NOMO-1 (cell line): ENCODE measurements around the gene CDC45.
A peak's percentile ranks its signal among the peaks of the same experiment; 100 is the strongest.
"Not testable (repeated sequence)": the region's sequence is repeated elsewhere in the genome, so short reads cannot be mapped to it uniquely, and the experiment has no call there.

ENCODE experiments used
- DNase-seq, 2 experiments: peaks; one replicate each; lab custom pipeline; 2025; ENCODE audit not compliant: unreplicated experiment in 2 of 2; lab: John Stamatoyannopoulos, UW

The CDC45 gene, protein sequence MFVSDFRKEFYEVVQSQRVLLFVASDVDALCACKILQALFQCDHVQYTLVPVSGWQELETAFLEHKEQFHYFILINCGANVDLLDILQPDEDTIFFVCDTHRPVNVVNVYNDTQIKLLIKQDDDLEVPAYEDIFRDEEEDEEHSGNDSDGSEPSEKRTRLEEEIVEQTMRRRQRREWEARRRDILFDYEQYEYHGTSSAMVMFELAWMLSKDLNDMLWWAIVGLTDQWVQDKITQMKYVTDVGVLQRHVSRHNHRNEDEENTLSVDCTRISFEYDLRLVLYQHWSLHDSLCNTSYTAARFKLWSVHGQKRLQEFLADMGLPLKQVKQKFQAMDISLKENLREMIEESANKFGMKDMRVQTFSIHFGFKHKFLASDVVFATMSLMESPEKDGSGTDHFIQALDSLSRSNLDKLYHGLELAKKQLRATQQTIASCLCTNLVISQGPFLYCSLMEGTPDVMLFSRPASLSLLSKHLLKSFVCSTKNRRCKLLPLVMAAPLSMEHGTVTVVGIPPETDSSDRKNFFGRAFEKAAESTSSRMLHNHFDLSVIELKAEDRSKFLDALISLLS

DNA sequence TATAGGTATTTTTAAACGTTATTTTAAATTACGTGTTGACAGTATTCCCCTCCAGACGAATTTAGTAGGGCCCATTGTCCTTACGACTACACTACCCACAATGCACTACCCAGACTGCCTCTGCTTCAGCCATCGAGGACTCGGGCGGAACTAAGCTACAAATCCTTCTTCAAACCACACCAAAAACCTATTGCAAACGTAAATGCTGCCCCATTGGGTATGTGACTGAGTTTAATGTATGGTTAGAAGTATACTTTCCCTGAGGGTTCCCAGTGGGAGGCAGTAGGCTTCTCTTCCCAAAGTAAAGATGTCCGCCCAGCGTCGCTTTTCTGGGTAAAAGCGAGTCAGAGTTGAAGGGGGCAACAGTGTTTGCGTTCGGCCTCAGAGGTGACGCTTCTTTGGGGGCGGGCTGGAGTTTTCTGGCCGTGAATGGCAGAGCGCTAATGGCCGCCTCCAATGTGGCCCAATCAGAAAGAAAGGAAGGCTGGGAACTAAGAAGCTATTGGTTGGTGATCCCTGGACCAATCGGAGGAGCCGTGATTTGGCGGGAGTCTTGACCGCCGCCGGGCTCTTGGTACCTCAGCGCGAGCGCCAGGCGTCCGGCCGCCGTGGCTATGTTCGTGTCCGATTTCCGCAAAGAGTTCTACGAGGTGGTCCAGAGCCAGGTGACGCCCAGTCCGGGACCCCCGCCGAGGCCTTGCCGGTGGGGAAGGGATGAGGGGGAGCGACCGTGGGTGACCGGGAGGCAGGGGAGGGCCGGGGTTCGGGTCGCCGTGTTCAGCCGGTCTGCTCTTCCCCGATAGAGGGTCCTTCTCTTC, at the start of gene CDC45:
Gene CDC45 (plus strand): TSS at position 566 of the 818 bp plus-strand sequence. CDS start 49 bp downstream, at position 615.
- peak; percentile 99 to 100 for DNase-seq

DNA sequence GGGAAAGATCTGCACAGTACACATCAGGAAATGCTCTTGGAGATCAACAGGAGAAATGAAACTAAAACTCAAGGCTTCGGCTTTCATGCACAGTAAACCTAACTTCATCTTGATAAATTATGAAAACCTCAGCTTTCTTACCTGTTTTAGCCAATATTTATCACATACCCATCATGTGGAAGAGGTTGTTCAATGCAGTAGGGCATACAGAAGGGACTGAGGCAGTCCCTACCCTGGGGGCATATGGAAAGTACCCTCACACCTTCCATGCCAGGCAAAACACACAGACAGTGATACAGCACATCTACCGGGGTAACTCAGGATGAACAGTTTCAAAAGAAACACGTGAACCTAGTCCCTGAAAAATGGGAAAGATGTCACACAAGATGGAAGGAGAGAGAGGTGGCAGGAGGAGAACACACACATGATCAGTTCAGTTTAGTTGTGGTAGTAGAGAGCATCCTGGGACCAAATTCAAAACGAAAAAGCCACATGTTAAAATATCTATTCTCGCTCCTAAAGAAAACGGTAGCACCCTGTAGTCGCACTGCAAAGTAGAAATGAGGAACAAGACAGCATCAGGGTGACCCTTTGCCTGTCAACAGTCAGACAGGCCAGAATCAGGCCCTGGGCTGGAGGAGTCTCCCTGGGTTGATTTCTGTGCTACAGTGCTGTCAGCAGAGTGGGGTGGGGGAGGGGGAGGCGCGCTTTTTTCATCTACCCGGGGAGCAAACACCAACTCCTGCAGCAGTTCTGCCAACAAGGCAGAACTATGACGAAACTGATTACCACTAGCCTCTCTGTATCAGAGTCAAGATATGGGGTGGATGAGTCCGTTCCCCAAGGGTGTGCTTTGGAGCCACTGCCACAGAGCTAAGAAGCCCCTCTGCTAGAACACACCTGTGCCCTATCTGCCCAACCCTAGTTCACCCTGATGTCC, 49.5 kb upstream of the CDC45 start:
- DNase-seq, result peak; percentile 28 to 83

DNA sequence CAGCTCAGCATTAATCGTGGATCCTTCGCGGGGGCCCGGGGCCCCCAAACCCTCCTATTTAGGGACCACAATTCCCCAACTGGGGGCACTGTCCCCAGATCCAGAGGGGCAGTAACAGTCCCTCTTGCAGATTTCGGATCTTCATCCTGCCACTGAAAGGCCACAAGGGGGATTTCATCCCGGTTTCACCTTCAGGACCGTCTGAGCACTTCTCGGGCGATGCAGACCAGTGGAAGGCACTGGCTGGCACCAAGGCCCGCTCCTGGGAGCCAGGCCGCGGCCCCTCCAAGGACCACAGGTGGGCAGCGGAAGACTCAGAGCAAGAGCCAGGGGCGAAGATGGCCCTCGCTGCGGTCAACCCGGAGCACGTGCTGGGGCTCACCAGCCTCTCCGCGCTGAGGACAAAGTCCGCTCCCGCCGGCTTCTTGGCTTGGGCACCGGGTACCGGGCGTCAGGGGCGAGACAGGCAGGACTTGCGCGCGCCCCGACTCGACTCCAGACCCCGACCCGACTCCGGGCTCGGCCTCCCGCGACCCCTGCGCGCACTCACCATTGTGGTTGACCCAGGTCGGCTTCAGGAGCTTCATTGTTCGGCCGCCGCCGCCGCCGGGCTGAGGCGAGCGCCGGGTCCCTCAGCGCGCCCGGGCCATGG, 48.7 kb upstream of the CDC45 start:
- DNase-seq, result no peak

DNA sequence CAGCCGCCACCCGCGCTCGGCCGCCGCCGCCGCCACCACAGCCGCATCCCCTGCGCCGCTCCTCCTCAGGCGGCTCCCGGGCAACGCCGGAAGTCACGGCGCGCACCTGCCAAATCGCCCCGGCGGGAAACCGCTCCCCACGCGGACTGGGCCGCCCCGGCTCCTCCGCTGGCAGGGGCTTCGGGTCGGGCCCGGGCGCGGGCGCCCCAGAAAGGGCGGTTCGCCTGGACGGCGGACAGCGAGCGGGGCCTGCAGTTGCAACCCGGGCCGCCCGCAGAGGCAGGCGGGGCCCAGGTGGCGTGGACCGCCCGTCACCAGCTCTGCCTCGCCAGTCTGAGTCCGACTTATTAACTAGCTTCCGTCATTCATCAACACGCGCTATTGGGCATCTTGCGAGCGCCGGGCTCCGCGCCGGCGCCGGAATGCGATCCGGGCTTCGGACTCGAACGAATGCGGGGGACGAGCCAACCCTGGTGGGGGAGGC, 48.0 kb upstream of the CDC45 start, which contains the start of gene HIRA:
Gene HIRA (minus strand): TSS at position 85 of the 484 bp plus-strand sequence. CDS start 257 bp downstream, outside the sequence.
- DNase-seq, result peak; percentile 60 to 64

DNA sequence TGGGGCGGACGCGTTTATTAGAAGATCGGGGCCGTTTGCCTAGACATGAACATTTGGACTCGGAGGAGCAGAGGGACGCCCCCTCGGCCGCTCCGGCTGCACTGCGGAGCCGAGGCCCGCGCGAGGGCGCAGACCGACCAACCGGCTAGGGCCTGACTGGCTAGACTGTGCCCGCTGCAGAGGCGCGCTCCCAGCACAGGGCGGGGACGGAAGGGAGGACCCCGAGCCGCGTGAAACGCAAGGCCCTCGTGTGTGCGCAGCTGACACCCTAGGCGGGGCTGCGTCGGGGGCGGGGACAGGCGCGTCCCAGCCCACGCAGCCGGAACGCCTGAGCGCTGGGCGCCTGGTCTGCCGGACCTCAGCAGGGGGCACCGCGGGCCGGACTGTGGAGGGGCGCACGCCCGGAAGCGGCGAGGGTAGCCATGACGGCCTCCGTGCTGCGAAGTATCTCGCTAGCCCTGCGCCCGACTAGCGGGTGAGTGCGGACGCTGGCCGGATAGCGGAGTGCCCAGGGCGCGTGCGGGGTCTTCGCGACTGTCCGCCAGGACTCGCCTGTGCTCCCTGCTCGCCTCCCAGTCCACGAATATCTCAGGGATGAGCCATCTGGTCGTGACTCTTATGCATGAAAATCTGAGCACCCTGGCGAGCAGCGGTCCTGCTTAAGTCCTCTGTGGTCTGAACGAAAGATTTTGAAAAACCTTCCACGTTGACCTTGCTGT, 47.4 kb upstream of the CDC45 start, which contains the start of gene MRPL40:
Gene MRPL40 (plus strand): TSS at position 413 of the 719 bp plus-strand sequence. CDS start 10 bp downstream, at position 423.
- peak; percentile 92 to 97 for DNase-seq

DNA sequence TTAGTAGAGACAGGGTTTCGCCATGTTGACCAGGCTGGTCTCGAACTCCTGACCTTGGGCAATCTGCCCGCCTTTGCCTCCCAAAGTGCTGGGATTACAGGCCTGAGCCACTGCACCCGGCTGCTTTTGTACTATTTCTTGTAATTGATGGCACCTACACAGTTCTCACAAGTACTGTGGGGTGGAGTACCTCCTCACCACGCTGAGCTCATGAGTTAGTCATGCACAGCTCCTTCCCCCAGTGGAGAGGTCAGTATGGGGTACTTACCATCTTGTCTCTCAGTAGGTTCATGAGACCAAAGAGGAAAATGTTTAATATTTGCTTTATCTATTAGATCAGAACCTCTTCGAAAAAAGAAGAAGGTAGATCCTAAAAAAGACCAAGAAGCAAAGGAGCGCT, 45.3 kb upstream of the CDC45 start:
- no peak for DNase-seq

DNA sequence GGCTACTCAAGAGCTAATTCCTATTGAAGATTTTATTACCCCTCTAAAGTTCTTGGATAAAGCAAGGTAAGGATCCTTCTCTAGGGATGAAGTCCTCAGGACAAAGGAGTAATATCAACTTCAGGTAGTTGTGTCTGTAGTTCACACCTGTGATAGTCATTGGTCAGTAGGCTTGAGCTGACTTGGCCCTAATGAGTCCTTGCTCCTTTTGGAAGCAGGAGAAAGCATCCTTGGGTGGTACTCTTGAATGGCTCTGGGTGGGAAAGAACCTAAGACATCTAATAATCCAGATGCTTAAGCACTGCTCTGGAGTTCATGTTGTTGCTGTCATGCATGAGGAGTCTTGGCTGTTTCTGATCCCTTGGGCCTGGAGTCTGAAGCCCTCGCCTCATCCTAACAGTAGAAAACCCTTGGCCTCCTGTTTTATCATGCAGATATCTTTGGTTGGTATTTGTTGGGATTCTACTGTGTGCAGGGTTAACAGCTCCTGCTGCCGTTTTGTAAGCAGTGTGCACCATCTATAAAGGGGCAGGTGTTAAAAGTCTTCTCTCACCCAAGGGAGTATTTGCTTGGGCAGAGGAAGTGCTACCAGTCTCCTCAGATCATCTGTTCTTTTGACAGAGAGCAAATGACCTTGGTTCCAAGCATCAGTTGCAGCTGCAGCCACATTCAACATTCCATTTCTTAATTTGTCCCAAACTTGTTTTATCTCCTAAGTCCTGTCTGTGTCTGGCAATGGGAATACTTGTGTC, 44.7 kb upstream of the CDC45 start:
- DNase-seq, result no peak

DNA sequence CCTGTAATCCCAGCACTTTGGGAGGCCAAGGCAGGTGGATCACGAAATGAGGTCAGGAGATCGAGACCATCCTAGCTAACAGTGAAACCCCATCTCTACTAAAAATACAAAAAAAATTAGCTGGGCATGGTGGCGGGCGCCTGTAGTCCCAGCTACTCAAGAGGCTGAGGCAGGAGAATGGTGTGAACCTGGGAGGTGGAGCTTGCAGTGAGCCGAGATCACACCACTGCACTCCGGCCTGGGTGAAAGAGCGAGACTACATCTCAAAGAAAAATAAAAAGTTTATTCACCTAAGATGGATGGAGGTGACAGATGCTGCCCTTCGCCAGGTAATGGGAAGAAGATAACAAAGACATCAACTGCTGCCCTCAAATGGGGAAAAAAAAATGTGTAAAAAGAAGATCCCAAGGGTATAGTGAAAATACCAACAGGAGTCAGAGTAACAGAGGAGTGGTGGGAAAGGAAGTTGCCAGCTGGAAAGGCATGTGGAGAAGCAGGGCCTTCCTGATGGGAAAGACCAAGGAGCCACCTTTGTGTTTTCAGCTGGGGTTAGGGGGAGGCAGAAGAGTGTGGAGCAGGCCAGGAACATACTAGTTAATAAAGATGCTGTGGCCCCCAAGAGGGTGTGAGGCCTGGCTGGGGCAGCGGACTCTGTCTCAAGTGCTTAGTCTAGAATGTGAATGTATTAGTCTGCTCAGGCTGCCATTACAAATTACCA, 43.1 kb upstream of the CDC45 start:
- not testable (repeated sequence) for DNase-seq

DNA sequence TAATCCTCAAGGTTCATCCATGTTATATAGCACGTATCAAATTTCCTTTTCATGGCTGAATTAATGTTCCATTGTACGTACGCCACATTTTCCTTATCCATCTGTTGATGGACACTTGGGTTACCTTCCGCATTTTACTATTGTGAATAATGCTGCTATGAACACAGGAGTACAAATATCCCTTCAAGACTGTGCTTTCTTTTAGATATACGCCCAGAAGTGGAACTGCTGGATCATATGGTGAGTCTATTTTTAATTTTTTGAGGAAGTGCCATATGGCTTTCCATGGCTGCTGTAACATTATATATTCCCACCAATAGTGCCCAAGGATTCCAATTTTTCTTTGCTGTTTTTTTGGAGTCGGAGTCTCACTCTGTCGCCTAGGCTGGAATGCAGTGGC, 41.4 kb upstream of the CDC45 start:
- no peak for DNase-seq

DNA sequence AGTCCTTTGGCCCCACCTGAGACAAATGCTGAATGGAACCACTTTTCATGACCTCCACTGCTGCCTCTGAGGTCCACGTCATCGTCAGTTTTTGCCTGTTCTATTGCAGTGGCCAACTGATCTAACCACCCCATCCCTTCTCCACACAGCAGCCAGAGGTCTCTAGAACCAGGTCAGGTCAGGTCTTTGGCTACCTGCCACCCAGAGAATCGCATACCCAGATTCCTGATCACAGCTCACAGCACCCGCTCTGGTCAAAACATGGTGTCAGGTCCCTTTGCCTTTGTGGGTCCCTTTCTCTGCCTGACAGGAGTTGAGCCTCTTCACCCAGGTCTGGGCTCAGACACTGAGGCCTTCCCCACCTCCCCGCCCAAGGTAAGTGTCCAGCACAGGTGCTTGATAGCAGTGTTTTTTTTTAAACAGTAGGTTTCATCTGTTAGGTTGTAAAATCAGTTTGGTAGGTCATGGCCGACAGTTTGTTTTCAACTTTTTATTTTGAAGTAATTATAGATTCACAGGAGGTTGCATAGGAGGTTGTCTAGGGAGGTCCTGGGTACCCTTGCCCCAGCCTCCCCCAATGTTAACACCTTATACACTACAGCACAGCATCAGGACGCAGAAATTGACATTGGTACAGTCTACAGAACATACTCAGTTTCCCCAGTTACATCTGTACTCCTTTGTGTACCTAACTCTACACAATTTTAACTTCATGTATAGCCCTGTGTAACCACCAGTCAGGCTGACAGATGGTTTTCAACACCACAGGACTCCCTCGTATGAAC, 39.1 kb upstream of the CDC45 start:
- DNase-seq, result no peak

DNA sequence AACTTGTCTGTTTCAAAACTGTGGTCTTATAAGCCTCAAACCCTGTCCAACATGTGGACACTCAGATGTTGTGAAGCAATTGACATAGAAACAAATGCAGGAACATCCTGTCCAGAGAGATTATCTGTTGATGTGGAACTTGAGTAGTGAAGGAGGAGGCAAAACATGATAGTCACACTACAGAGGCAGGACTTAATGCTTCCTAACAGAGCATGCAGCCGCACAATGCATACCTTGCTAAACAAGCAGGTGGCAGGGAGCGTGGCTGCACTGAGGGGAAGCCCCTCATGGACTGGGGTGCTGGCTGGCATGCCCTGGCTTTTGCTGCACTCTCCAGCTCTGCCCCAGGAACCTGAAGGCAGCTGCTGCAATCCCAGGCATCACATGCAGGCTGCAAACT, 37.6 kb upstream of the CDC45 start:
- no peak for DNase-seq

DNA sequence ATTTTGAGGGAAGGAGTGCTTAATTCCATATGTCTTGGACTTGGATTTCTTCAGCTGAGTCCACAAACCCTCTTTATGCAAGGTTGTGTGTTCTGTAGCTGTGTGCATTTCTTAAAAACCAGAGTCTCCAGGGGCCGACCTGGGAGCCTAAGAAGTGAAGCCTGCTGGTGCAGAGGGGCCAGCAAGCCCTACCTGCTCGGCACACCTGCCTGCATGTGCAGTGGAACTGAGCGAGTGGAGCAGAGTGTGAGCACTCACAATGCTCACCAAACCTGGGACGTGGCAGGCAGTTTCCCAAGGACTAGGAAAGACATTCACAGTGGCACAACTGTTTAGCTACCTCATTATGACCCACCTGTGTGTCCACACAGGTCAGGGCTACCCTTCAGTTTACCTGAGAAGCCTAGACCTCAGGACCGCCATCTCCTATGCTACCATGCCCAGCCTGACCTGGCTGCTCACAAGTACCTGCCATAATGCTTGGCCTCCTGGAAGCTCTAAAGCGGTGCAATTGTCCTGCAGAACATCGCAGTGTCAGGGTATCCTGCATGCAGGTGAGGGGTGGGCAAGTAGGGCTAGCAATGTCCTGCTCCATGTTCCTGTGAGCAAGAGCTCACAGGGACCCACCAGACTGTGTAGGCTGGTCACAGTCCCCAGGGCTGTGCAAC, 36.0 kb upstream of the CDC45 start:
- no peak for DNase-seq

DNA sequence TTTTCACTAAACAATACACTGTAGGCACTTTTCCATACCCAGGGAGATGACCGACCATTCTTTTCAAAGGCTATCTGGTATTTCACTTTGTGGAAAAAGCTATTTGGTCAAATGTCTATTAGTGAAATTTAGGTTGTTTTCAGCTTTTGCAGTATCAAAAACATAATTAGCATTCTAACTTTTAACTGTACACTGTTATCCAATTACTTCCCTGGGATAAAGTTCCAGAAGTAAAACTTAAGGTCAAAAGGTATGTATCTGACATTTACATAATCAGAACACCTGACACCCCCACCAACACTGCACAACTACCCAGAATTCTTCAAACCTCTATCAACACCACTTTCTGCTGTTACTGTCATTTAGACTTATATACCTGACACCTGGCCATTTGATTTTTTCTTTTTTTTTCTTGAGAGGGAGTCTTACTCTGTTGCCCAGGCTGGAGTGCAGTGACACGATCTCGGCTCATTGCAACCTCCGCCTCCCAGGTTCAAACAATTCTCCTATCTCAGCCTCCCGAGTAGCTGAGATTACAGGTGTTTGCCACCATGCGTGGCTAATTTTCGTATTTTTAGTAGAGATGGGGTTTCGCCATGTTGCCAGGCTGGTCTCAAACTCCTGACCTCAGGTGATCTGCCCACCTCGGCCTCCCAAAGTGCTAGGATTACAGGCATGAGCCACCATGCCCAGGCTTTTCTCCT, 34.3 kb upstream of the CDC45 start:
- DNase-seq, result not testable (repeated sequence)

DNA sequence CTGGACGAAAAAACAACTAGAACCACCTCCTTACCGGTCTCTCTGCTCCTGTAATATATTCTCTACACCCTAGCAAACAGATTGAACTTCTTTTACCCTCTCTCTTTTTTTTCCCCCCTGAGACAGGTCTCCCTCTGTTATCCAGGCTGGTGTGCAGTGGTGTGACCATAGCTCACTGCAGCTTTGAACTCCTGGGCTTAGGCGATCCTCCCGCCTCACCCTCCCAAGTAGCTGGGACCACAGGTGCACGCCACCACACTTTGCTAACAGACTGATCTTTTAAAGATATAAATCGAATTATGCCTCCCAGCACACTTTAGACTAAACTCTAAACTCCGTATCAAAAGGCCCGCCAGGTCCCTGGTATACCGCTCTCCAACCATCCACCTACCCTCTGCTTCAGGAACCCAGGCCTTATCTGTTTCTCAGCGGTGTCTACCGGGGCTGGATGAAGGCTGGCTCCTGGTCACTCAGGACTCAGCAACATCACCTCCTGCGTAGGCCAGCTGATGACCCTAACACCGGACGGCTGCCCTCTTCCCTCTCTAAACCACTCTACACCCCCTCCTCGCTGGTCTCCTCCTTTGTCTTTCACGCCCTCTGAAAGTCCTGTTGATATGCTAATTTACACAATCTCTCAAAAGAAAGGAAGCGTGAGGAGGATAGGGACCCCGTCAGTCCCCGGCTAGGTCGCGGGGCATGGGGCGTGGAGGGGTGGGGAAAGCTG, 33.0 kb upstream of the CDC45 start:
- no peak for DNase-seq
